GM19438 (cell line): ENCODE measurements around the gene MARCHF6.
A peak's percentile ranks its signal among the peaks of the same experiment; 100 is the strongest.
"Not testable (repeated sequence)": the region's sequence is repeated elsewhere in the genome, so short reads cannot be mapped to it uniquely, and the experiment has no call there.

Source experiments
- ATAC-seq: cut with Tn5 transposase; IDR thresholded peaks from one replicate; pipeline ENCODE4 v1.9.1; 2021; ENCODE audit warnings: low read depth; ENCODE audit not compliant: unreplicated experiment

MARCHF6 gene

GRCh38 chr5:10353241-10354047 is at the start of gene MARCHF6:
TSS of gene MARCHF6 (plus strand) at chr5:10353695. CDS start at chr5:10353899, 204 bp downstream.
- peak; percentile 85 for ATAC-seq

GRCh38 chr5:10303699-10304170 is 49.8 kb upstream of the MARCHF6 start:
- no peak for ATAC-seq

GRCh38 chr5:10304932-10305331 is 48.6 kb upstream of the MARCHF6 start:
- ATAC-seq, result no peak

GRCh38 chr5:10306114-10306513 is 47.4 kb upstream of the MARCHF6 start:
- no peak for ATAC-seq

GRCh38 chr5:10306806-10307205 is 46.7 kb upstream of the MARCHF6 start:
- peak; percentile 15 for ATAC-seq

GRCh38 chr5:10307206-10308148 is 46.0 kb upstream of the MARCHF6 start, which contains the start of gene CMBL:
TSS of gene CMBL (minus strand) at chr5:10307902. CDS start at chr5:10290762, 17,140 bp downstream.
- peak; percentile 83 for ATAC-seq

- ATAC-seq, result no peak
Measured at GRCh38 chr5:10308844-10309243, 44.7 kb upstream of the MARCHF6 start.

GRCh38 chr5:10310066-10310779 is 43.3 kb upstream of the MARCHF6 start:
- ATAC-seq, result no peak

- not testable (repeated sequence) for ATAC-seq
Measured at GRCh38 chr5:10310835-10311570, 42.5 kb upstream of the MARCHF6 start.

- ATAC-seq, result no peak
Measured at GRCh38 chr5:10311595-10312425, 41.7 kb upstream of the MARCHF6 start.

GRCh38 chr5:10315201-10315600 is 38.3 kb upstream of the MARCHF6 start:
- no peak for ATAC-seq

GRCh38 chr5:10315824-10316509 is 37.5 kb upstream of the MARCHF6 start:
- ATAC-seq, result no peak

- ATAC-seq, result no peak
Measured at GRCh38 chr5:10317825-10318682, 35.4 kb upstream of the MARCHF6 start.

- no peak for ATAC-seq
Measured at GRCh38 chr5:10319202-10319851, 34.2 kb upstream of the MARCHF6 start.

GRCh38 chr5:10320793-10321192 is 32.7 kb upstream of the MARCHF6 start:
- ATAC-seq, result no peak

GRCh38 chr5:10321882-10322281 is 31.6 kb upstream of the MARCHF6 start:
- no peak for ATAC-seq
